Spleen (tissue), 11 donors: Measurements from ENCODE around the gene GALNTL6. TPM values are rescaled to one million over a fixed set of nuclear protein-coding genes. Genes with fewer than 3 reads are reported as not detected.

Experiments used
- DNase-seq: peaks from one replicate; pipeline ENCODE4 v3.0.0-alpha.2; 2020
- H3K27ac ChIP-seq, 8 donors: fragments of 200-600 bp; sonication (generic) in 7 of 8; 1 replicate in 4 of 8; 2 replicates in 4 of 8; pipeline versions ENCODE4 v1.5.0 to v1.8.0; 2016 to 2021; ENCODE audit warnings: inconsistent platforms in 4 of 8, mild to moderate bottlenecking in 4 of 8, moderate library complexity in 1 of 8
- H3K27me3 ChIP-seq, 7 donors: fragments of 200-600 bp; sonication (generic) in 6 of 7; replicated peaks in 1 of 7; 1 replicate in 4 of 7; 2 replicates in 3 of 7; pipeline versions ENCODE4 v1.5.0 to v1.8.0; 2016 to 2021; ENCODE audit warnings: inconsistent platforms in 3 of 7, mild to moderate bottlenecking in 1 of 7
- H3K36me3 ChIP-seq, 6 donors: fragments of 200-600 bp; sonication (generic) in 5 of 6; 1 replicate in 4 of 6; 2 replicates in 2 of 6; pipeline versions ENCODE4 v1.5.0 to v1.8.0; 2016 to 2021; ENCODE audit warnings: inconsistent platforms in 2 of 6
- H3K4me1 ChIP-seq, 6 donors: fragments of 200-600 bp; sonication (generic) in 5 of 6; 1 replicate in 3 of 6; 2 replicates in 3 of 6; pipeline versions ENCODE4 v1.5.0 to v1.8.0; 2016 to 2021; ENCODE audit warnings: inconsistent platforms in 3 of 6
- H3K4me3 ChIP-seq, 8 donors: fragments of 200-600 bp; sonication (generic) in 7 of 8; 1 replicate in 4 of 8; 2 replicates in 4 of 8; pipeline versions ENCODE4 v1.5.0 to v1.8.0; 2016 to 2021; ENCODE audit warnings: inconsistent platforms in 4 of 8, mild to moderate bottlenecking in 4 of 8, moderate library complexity in 2 of 8
- H3K9me3 ChIP-seq, 8 donors: fragments of 200-600 bp; sonication (generic) in 7 of 8; 1 replicate in 4 of 8; 2 replicates in 4 of 8; pipeline versions ENCODE4 v1.5.0 to v1.8.0; 2016 to 2021; ENCODE audit warnings: inconsistent platforms in 4 of 8
- CTCF ChIP-seq, 11 experiments: fragments of 200-600 bp in 7 of 11; fragments of 450-650 bp in 4 of 11; sonication (generic) in 4 of 11; IDR thresholded peaks in 8 of 11; conservative IDR thresholded peaks in 3 of 11; 1 replicate in 7 of 11; 2 replicates in 4 of 11; pipeline versions ENCODE4 v1.4.0 to v1.8.0; 2016 to 2021; ENCODE audit warnings: antibody characterized with exemption in 11 of 11, inconsistent platforms in 4 of 11, mild to moderate bottlenecking in 1 of 11
- POLR2A ChIP-seq, 3 donors: fragments of 450-650 bp; IDR thresholded peaks; one replicate each; pipeline ENCODE4 v1.5.1; 2017; ENCODE audit warnings: antibody characterized with exemption in 3 of 3, mild to moderate bottlenecking in 1 of 3
- POLR2AphosphoS5 ChIP-seq, 3 donors: sonication (generic); formaldehyde crosslinking; IDR thresholded peaks; one replicate each; pipeline ENCODE4 v1.5.1; 2017; ENCODE audit warnings: antibody characterized with exemption in 3 of 3
- whole genome bisulfite sequencing, 5 donors: extraction: QIAGEN DNeasy Blood & Tissue Kit in 3 of 5; methylation state at CpG; one replicate each; pipeline versions ENCODE4 v1.1.5 to v1.1.7; 2013 to 2018; 5-methylcytosine and 5-hydroxymethylcytosine counted together
- intact Hi-C: fragments of 100-400 bp; cut with DNase I; formaldehyde crosslinking; loops from one replicate; pipeline ENCODE4 v1.15.0; 2023; ENCODE audit warnings: low total_unique reads
- polyA plus RNA-seq, 3 donors: library from polyadenylated mRNA; stranded (reverse); fragments of 200-250 nt; gene quantifications; one replicate each; pipeline ENCODE4 v1.2.1, GENCODE V29; 2013
- total RNA-seq, 7 donors: library from RNA; depleted of rRNA in 3 of 7; stranded (reverse); fragments of >200 nt in 3 of 7; fragmentation: NEBNext Ultra II Directional in 4 of 7; extraction: Animal tissue kit (Norgen Biotek cat#: 25700) in 4 of 7; gene quantifications; one replicate each; pipeline versions ENCODE4 v1.1.0 to v1.2.1, GENCODE V29; 2016 to 2021
- donor health status: healthy with polysubstance abuse.
- donor health status: DM: no; HTN: no; CAD: no; lungs with moderate emphysema.
- donor health status: DM: no; HTN: no; CAD: no.
- donor health status: Bipolar disorder and iron deficiency.
- donor health status: healthy.
- donor health status: DM: no; HTN: no; CAD: no.
- donor health status: DM: yes; HTN: yes; CAD: no.

The GALNTL6 gene
- total and polyA plus RNA-seq, 10 donors, result 3.2 to 12.5 (median 7.1) TPM

GRCh38 chr4:172869621-172870268, 1056.5 kb downstream of the GALNTL6 start:
- H3K27ac ChIP-seq, result no peak overlapping the region
- TF ChIP-seq CTCF (IDR thresholded peaks at IDR 0.05 in 8 of 11, conservative IDR thresholded peaks at IDR 0.05 in 3 of 11) (no peak), POLR2A (IDR thresholded peaks at IDR 0.05) (no peak), POLR2AphosphoS5 (IDR thresholded peaks at IDR 0.05) (no peak)
- intact Hi-C loops, result no loop called here
- no peaks in the 10 kb centered on the region for H3K4me1 ChIP-seq
- no peaks in the 10 kb centered on the region for H3K9me3 ChIP-seq
- no peaks in the 10 kb centered on the region for H3K27me3 ChIP-seq
- H3K36me3 ChIP-seq, result no peaks in the 10 kb centered on the region
- H3K4me3 ChIP-seq, result no peak overlapping the region
- WGBS, 5 donors, result 78 to 90% (median 84%) methylated on average over 1 of the region's 1 CpG
- DNase-seq, result no peak

GRCh38 chr4:172871381-172871780, 1058.2 kb downstream of the GALNTL6 start:
- Histone ChIP-seq H3K4me1 (no peaks in the 10 kb centered on the region), H3K27me3 (no peaks in the 10 kb centered on the region), H3K4me3 (no peak overlapping the region), H3K36me3 (no peaks in the 10 kb centered on the region), H3K9me3 (no peaks in the 10 kb centered on the region), H3K27ac (no peak overlapping the region)
- TF ChIP-seq POLR2A (IDR thresholded peaks at IDR 0.05), result no peak
- no peak for TF ChIP-seq POLR2AphosphoS5 (IDR thresholded peaks at IDR 0.05)
- no peak for TF ChIP-seq CTCF (IDR thresholded peaks at IDR 0.05 in 8 of 11, conservative IDR thresholded peaks at IDR 0.05 in 3 of 11)
- DNase-seq, result no peak
- intact Hi-C loops, result no loop called here

- H3K27ac ChIP-seq, result no peak overlapping the region
- DNase-seq, result no peak
- no peak for TF ChIP-seq POLR2AphosphoS5 (IDR thresholded peaks at IDR 0.05)
- TF ChIP-seq POLR2A (IDR thresholded peaks at IDR 0.05), result no peak
- no peak for TF ChIP-seq CTCF (IDR thresholded peaks at IDR 0.05 in 8 of 11, conservative IDR thresholded peaks at IDR 0.05 in 3 of 11)
- no peaks in the 10 kb centered on the region for H3K27me3 ChIP-seq
- H3K36me3 ChIP-seq, result no peaks in the 10 kb centered on the region
- intact Hi-C loops, result no loop called here
- WGBS, 5 donors, result 80 to 87% (median 84%) methylated on average over 3 of the region's 3 CpGs
- H3K4me1 ChIP-seq, result no peaks in the 10 kb centered on the region
- H3K9me3 ChIP-seq, result peaks cover 0 to 5% (median 0%) of the 10 kb centered on the region in 8 donors
- no peak overlapping the region for H3K4me3 ChIP-seq
These were observed 1061.7 kb downstream of the GALNTL6 start for GRCh38 chr4:172874944-172875343.

- no peak for DNase-seq
- TF ChIP-seq POLR2AphosphoS5 (IDR thresholded peaks at IDR 0.05), result no peak
- no peak for TF ChIP-seq POLR2A (IDR thresholded peaks at IDR 0.05)
- no peak for TF ChIP-seq CTCF (IDR thresholded peaks at IDR 0.05 in 8 of 11, conservative IDR thresholded peaks at IDR 0.05 in 3 of 11)
- Histone ChIP-seq H3K36me3 (no peaks in the 10 kb centered on the region), H3K27ac (no peak overlapping the region), H3K4me3 (no peak overlapping the region), H3K27me3 (no peaks in the 10 kb centered on the region), H3K4me1 (no peaks in the 10 kb centered on the region), H3K9me3 (peaks cover 0 to 6% (median 0%) of the 10 kb centered on the region in 8 donors)
- intact Hi-C loops, result no loop called here
- 28 to 81% (median 39%) methylated on average over 2 of the region's 2 CpGs for WGBS, 5 donors
These were observed 1063.2 kb downstream of the GALNTL6 start for GRCh38 chr4:172876394-172876793.
